Neural progenitor cell (in vitro differentiated cells): ENCODE results near the gene DNLZ. TPM values are rescaled to one million over a fixed set of nuclear protein-coding genes. Genes with fewer than 3 reads are reported as not detected.
A peak's percentile ranks its signal among the peaks of the same experiment; 100 is the strongest.

Experiments
- DNase-seq: peaks from one replicate; pipeline ENCODE4 v3.0.0-alpha.2; 2016; ENCODE audit warnings: low spot score
- H2AFZ ChIP-seq: fragments of 200-600 bp; sonication (generic); replicated peaks from 2 replicates; pipeline ENCODE4 v1.6.1; 2016; ENCODE audit warnings: antibody characterized with exemption
- H3F3A ChIP-seq: fragments of 200-600 bp; sonication (generic); 2 replicates; pipeline ENCODE4 v1.6.1; 2016; ENCODE audit warnings: antibody characterized with exemption, low read depth
- H3K27ac ChIP-seq: fragments of 200-600 bp; sonication (generic); 2 replicates; pipeline ENCODE4 v1.5.1; 2016; ENCODE audit warnings: mild to moderate bottlenecking
- H3K27me3 ChIP-seq: fragments of 200-600 bp; sonication (generic); 2 replicates; pipeline ENCODE4 v1.6.1; 2016; ENCODE audit warnings: mild to moderate bottlenecking, moderate library complexity
- H3K36me3 ChIP-seq: fragments of 200-600 bp; sonication (generic); 2 replicates; pipeline ENCODE4 v1.5.1; 2016
- H3K4me1 ChIP-seq: fragments of 200-600 bp; sonication (generic); 2 replicates; pipeline ENCODE4 v1.6.1; 2016; ENCODE audit warnings: mixed run types
- H3K4me2 ChIP-seq: fragments of 200-600 bp; sonication (generic); 2 replicates; pipeline ENCODE4 v1.6.1; 2016
- H3K4me3 ChIP-seq: fragments of 200-600 bp; sonication (generic); 2 replicates; pipeline ENCODE4 v1.5.1; 2016
- H3K79me2 ChIP-seq: fragments of 200-600 bp; sonication (generic); 2 replicates; pipeline ENCODE4 v1.6.1; 2016; ENCODE audit warnings: low read depth
- H3K9ac ChIP-seq: fragments of 200-600 bp; sonication (generic); 2 replicates; pipeline ENCODE4 v1.6.1; 2016
- H3K9me3 ChIP-seq: fragments of 200-600 bp; sonication (generic); 2 replicates; pipeline ENCODE4 v1.5.1; 2016; ENCODE audit warnings: low read depth
- H4K20me1 ChIP-seq: fragments of 200-600 bp; sonication (generic); 2 replicates; pipeline ENCODE4 v1.6.1; 2016; ENCODE audit warnings: low read depth
- H3K27ac Mint-ChIP-seq: 3 replicates; pipeline ENCODE4 v1.8.0; 2021; ENCODE audit warnings: mixed read lengths
- H3K27me3 Mint-ChIP-seq: 2 replicates; pipeline ENCODE4 v1.8.0; 2022; ENCODE audit warnings: low read depth, mild to moderate bottlenecking, inconsistent platforms, moderate library complexity, mixed read lengths; ENCODE audit not compliant: insufficient read depth
- H3K36me3 Mint-ChIP-seq: 3 replicates; pipeline ENCODE4 v1.8.0; 2021; ENCODE audit warnings: mixed read lengths
- H3K4me1 Mint-ChIP-seq: 3 replicates; pipeline ENCODE4 v1.8.0; 2021; ENCODE audit warnings: mixed read lengths
- H3K4me3 Mint-ChIP-seq: 3 replicates; pipeline ENCODE4 v1.8.0; 2021; ENCODE audit warnings: mild to moderate bottlenecking, moderate library complexity, mixed read lengths
- H3K9me3 Mint-ChIP-seq: 3 replicates; pipeline ENCODE4 v1.8.0; 2020; ENCODE audit warnings: mixed read lengths
- EZH2 ChIP-seq: fragments of 200-600 bp; sonication (generic); IDR thresholded peaks from 2 replicates; pipeline ENCODE4 v1.6.1; 2017; ENCODE audit warnings: antibody characterized with exemption, mild to moderate bottlenecking, moderate library complexity
- EZH2phosphoT487 ChIP-seq: fragments of 200-600 bp; sonication (generic); IDR thresholded peaks from 2 replicates; pipeline ENCODE4 v1.6.1; 2017; ENCODE audit warnings: antibody characterized with exemption
- total RNA-seq: library from RNA; depleted of rRNA; stranded (reverse); fragments of >200 nt; gene quantifications from 2 replicates; pipeline ENCODE4 v1.2.3, GENCODE V29; 2015; ENCODE audit warnings: low replicate concordance
- TF ChIP-seq, protein P1 (sequence below): fragments of 200-600 bp; sonication (generic); IDR thresholded peaks from 2 replicates; pipeline ENCODE4 v1.5.1; 2017; ENCODE audit warnings: antibody characterized with exemption, mild to moderate bottlenecking

Gene DNLZ
- total RNA-seq, 1 donor from 2014 or later = 3.4 TPM

DNA sequence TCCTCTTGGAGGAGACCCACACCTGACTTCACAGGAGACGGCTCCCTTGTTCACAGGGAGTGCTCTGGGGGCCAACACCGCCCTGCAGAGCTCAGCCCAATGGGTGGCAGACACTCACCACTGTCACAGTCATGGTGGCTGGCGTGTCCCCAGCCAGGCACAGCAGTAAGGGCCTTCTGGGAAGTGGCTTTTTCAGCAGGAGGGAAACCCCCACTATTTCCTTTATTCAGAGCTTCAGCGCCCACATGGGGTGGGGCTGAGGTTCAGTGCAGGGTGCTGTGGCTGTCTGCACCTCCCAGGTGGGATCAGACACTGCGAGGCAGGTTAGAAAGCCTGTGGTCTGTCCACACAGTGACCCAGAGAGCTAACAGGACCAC is 40.0 kb upstream of the DNLZ start:
- Histone ChIP-seq H3K36me3 (peaks cover 3% of the 10 kb centered on the region), H3K27me3 (no peaks in the 10 kb centered on the region), H3F3A (peaks cover 18% of the 10 kb centered on the region), H3K4me2 (no peak overlapping the region), H3K79me2 (peaks cover 16% of the 10 kb centered on the region), H3K4me3 (no peak overlapping the region), H2AFZ (no peak overlapping the region), H3K9ac (no peak overlapping the region), H3K9me3 (no peaks in the 10 kb centered on the region), H3K4me1 (no peaks in the 10 kb centered on the region), H3K27ac (no peak overlapping the region), H4K20me1 (peaks cover 13% of the 10 kb centered on the region)
- no peak overlapping the region for H3K4me3 Mint-ChIP-seq
- no peaks in the 10 kb centered on the region for H3K9me3 Mint-ChIP-seq
- DNase-seq = no peak
- H3K27ac Mint-ChIP-seq = no peak overlapping the region
- peaks cover 14% of the 10 kb centered on the region for H3K4me1 Mint-ChIP-seq
- H3K36me3 Mint-ChIP-seq = peaks cover 18% of the 10 kb centered on the region
- TF ChIP-seq EZH2phosphoT487 = no peak
- no peak for TF ChIP-seq EZH2
- TF ChIP-seq, protein P1, sequence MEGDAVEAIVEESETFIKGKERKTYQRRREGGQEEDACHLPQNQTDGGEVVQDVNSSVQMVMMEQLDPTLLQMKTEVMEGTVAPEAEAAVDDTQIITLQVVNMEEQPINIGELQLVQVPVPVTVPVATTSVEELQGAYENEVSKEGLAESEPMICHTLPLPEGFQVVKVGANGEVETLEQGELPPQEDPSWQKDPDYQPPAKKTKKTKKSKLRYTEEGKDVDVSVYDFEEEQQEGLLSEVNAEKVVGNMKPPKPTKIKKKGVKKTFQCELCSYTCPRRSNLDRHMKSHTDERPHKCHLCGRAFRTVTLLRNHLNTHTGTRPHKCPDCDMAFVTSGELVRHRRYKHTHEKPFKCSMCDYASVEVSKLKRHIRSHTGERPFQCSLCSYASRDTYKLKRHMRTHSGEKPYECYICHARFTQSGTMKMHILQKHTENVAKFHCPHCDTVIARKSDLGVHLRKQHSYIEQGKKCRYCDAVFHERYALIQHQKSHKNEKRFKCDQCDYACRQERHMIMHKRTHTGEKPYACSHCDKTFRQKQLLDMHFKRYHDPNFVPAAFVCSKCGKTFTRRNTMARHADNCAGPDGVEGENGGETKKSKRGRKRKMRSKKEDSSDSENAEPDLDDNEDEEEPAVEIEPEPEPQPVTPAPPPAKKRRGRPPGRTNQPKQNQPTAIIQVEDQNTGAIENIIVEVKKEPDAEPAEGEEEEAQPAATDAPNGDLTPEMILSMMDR = no peak
- peaks cover 16% of the 10 kb centered on the region for H3K27me3 Mint-ChIP-seq

DNA sequence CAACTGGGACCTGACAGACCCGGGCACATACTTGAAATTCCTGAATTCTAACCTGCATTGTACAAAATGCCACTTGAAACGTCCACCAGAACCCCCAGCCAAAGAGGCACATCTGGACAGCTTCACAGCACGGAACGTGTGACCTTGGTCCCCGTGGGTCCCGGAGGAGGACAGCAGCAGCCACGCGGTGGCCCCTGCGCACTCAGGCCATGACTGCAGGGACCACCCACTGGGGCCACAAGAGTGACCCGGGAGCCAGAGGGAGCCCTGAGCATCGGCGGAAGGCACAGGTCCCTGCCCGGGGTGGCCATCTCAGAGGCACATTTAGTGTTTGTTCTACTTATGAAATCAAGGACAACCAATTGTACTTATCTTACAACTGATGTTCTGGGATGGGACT is 38.5 kb upstream of the DNLZ start:
- DNase-seq = no peak
- Histone ChIP-seq H3K9me3 (no peaks in the 10 kb centered on the region), H3K4me1 (no peaks in the 10 kb centered on the region), H3K36me3 (peaks cover 3% of the 10 kb centered on the region), H3F3A (peaks cover 18% of the 10 kb centered on the region), H3K4me2 (no peak overlapping the region), H3K27ac (no peak overlapping the region), H2AFZ (no peak overlapping the region), H3K9ac (no peak overlapping the region), H3K79me2 (peaks cover 24% of the 10 kb centered on the region), H3K4me3 (no peak overlapping the region), H3K27me3 (no peaks in the 10 kb centered on the region), H4K20me1 (peaks cover 17% of the 10 kb centered on the region)
- no peak for TF ChIP-seq EZH2
- no peak for TF ChIP-seq EZH2phosphoT487
- TF ChIP-seq, protein P1 = no peak
- H3K4me3 Mint-ChIP-seq = no peak overlapping the region
- H3K27me3 Mint-ChIP-seq = peaks cover 10% of the 10 kb centered on the region
- no peaks in the 10 kb centered on the region for H3K9me3 Mint-ChIP-seq
- H3K36me3 Mint-ChIP-seq = peaks cover 16% of the 10 kb centered on the region
- peaks cover 14% of the 10 kb centered on the region for H3K4me1 Mint-ChIP-seq
- no peak overlapping the region for H3K27ac Mint-ChIP-seq

DNA sequence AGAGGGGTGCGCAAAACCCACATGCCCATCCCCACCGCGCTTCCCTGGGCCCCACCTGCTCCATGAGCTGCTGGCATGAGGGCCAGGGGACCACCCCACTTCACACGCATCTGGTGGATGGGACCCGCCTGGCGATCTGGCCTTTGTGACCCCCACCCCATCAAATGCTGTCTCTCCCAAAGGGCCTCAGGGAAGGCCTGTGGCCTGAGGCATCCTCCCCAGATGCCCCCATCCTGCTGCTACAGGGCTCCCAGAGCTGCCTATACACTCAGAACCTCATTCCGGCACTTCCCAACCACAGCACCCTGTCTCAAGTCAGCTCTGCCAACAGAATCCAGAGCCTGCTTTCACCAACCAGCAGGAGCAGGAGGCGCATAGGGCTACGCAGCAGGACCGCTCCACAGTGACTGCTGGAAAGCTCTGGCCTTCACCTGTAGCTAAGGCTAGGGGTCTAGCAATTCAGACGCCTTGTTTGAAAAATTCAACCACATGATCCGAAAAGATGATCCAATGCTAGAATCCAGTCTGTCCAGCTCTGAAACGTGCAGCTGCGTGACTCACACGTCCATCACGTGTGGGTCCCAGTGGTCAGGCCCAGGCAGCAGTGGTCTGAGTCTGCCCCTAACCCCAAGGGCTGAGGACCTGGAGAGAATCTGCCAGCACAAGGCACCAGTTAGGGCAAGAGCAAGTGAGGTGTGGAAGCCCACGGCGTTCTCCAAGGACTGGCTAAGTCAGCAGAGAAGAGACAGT is 37.8 kb upstream of the DNLZ start:
- Histone ChIP-seq H3K27me3 (no peaks in the 10 kb centered on the region), H3K79me2 (peaks cover 24% of the 10 kb centered on the region), H3K4me1 (no peaks in the 10 kb centered on the region), H3K27ac (no peak overlapping the region), H3K4me3 (no peak overlapping the region), H3K9me3 (no peaks in the 10 kb centered on the region), H2AFZ (no peak overlapping the region), H3F3A (peaks cover 18% of the 10 kb centered on the region), H4K20me1 (peaks cover 20% of the 10 kb centered on the region), H3K9ac (no peak overlapping the region), H3K4me2 (no peak overlapping the region), H3K36me3 (peaks cover 3% of the 10 kb centered on the region)
- DNase-seq = no peak
- Mint-ChIP-seq H3K9me3 (no peaks in the 10 kb centered on the region), H3K4me3 (peak overlapping the region; percentile 50), H3K4me1 (peaks cover 14% of the 10 kb centered on the region), H3K27ac (no peak overlapping the region), H3K27me3 (peaks cover 7% of the 10 kb centered on the region), H3K36me3 (peaks cover 20% of the 10 kb centered on the region)
- no peak for TF ChIP-seq EZH2phosphoT487
- TF ChIP-seq EZH2 = no peak
- TF ChIP-seq, protein P1 = no peak
